ENCODE measurements around the gene DAB2. TPM values are rescaled to one million over a fixed set of nuclear protein-coding genes. Genes with fewer than 3 reads are reported as not detected.

The DAB2 gene
- total RNA-seq, 1 experiment from 2014 or later = 2.3 TPM

DNA sequence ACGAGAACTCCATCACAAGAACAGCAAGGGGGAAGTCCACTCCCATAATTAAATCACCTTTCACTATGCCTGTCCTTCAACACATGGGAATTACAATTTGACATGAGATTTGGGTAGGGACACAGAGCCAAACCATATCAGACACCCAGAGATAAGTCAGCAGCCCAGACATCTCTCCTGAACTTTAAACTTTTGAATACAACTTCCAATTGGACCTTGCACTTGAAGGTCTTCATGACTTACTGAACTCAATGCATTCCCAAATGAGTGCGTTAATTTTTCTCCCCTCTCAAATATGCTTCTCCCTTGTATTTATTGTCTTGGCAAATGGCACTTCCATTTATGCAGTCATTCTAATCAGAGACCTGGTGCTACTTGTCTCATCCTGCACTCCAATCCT, 72.6 kb downstream of the DAB2 start:
- no peak overlapping the region for H2BK20ac ChIP-seq (ENCODE audit: low read depth, low read length, poor library complexity, severe bottlenecking)
- H3K4me2 ChIP-seq (ENCODE audit: insufficient read depth, insufficient read length, low read length) = no peak overlapping the region
- Mint-ChIP-seq H3K27ac (no peak overlapping the region), H3K27me3 (ENCODE audit: low read depth) (no peaks in the 10 kb centered on the region), H3K4me3 (no peak overlapping the region), H3K36me3 (ENCODE audit: insufficient read depth in 1 of 3, low read depth in 3 of 3) (peaks cover 8 to 16% (median 10%) of the 10 kb centered on the region in 3 experiments), H3K4me1 (peaks cover 4 to 5% of the 10 kb centered on the region in 2 experiments; a peak in 1 of 4 replicates), H3K9me3 (peaks cover 20 to 32% of the 10 kb centered on the region in 2 experiments)
- no peak overlapping the region for H3K18ac ChIP-seq (ENCODE audit: insufficient read length, low read depth, low read length)
- no peak for DNase-seq
- no peak overlapping the region for H2AK5ac ChIP-seq (ENCODE audit: insufficient read length, low read length)
- H3K79me1 ChIP-seq (ENCODE audit: insufficient read depth, low read depth, low read length, poor library complexity, severe bottlenecking) = no peaks in the 10 kb centered on the region
- no CpG with 5 or more reads among the region's 2 CpGs for WGBS (ENCODE audit: extremely low coverage, insufficient read length, low lambda C conversion rate)
- no peak overlapping the region for H3K9ac ChIP-seq (ENCODE audit: extremely low read depth, insufficient read length, low read length)
- no peak overlapping the region for H3T11ph ChIP-seq (ENCODE audit: low read length)
- H2BK12ac ChIP-seq (ENCODE audit: insufficient read length, low read depth, low read length) = no peak overlapping the region
- H3K4me1 ChIP-seq (ENCODE audit: insufficient read depth, low read length) = no peaks in the 10 kb centered on the region; the same call in 1 of the 2 replicates
- no peak overlapping the region for H2BK5ac ChIP-seq (ENCODE audit: insufficient read length, low read length)
- no peaks in the 10 kb centered on the region for H4K20me1 ChIP-seq (ENCODE audit: control insufficient read depth, insufficient read depth, insufficient read length)
- H3K4ac ChIP-seq (ENCODE audit: low read depth, low read length) = no peak overlapping the region
- no peak overlapping the region for H4K8ac ChIP-seq (replicated peaks; ENCODE audit: insufficient read length, low read depth, low read length)
- no peaks in the 10 kb centered on the region for H3K9me3 ChIP-seq (ENCODE audit: control insufficient read depth, low read depth, low read length)
- no peaks in the 10 kb centered on the region for H3K27me3 ChIP-seq (ENCODE audit: insufficient read depth, low read length)
- H3K14ac ChIP-seq (ENCODE audit: insufficient read depth, low read length) = no peak overlapping the region
- no peak overlapping the region for H4K5ac ChIP-seq (ENCODE audit: insufficient read length, low read depth, low read length)
- H3K56ac ChIP-seq (ENCODE audit: insufficient read length, low read depth, low read length) = no peak overlapping the region
- no peak overlapping the region for H2BK15ac ChIP-seq (ENCODE audit: low read depth, low read length)
- TF ChIP-seq, protein P1, sequence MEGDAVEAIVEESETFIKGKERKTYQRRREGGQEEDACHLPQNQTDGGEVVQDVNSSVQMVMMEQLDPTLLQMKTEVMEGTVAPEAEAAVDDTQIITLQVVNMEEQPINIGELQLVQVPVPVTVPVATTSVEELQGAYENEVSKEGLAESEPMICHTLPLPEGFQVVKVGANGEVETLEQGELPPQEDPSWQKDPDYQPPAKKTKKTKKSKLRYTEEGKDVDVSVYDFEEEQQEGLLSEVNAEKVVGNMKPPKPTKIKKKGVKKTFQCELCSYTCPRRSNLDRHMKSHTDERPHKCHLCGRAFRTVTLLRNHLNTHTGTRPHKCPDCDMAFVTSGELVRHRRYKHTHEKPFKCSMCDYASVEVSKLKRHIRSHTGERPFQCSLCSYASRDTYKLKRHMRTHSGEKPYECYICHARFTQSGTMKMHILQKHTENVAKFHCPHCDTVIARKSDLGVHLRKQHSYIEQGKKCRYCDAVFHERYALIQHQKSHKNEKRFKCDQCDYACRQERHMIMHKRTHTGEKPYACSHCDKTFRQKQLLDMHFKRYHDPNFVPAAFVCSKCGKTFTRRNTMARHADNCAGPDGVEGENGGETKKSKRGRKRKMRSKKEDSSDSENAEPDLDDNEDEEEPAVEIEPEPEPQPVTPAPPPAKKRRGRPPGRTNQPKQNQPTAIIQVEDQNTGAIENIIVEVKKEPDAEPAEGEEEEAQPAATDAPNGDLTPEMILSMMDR (conservative IDR thresholded peaks at IDR 0.05) = no peak
- H4K91ac ChIP-seq (ENCODE audit: insufficient read length, low read depth, low read length) = no peak overlapping the region
- no peak overlapping the region for H2BK120ac ChIP-seq (ENCODE audit: low read depth, low read length, poor library complexity, severe bottlenecking)
- H3K79me2 ChIP-seq (ENCODE audit: insufficient read depth, low read length) = no peaks in the 10 kb centered on the region
- no peak overlapping the region for H2AFZ ChIP-seq (ENCODE audit: low read length)
- H3K27ac ChIP-seq (ENCODE audit: insufficient read length, low read depth, low read length) = no peak overlapping the region
- H3K23me2 ChIP-seq (ENCODE audit: insufficient read length, low read depth, low read length, poor library complexity, severe bottlenecking) = no peaks in the 10 kb centered on the region
- H3K23ac ChIP-seq (ENCODE audit: insufficient read length, low read depth, low read length) = no peak overlapping the region

Data from H9 (cell line).